GM19193 (cell line): Measurements from ENCODE around the gene BRI3.

Experiments used
- POLR2A ChIP-seq: IDR thresholded peaks from 4 replicates; pipeline ENCODE4 v1.6.1; 2011; ENCODE audit not compliant: insufficient read depth, insufficient read length; ENCODE audit errors: extremely low read depth

Gene BRI3

GRCh38 chr7:98278408-98278807, 3.1 kb upstream of the BRI3 start:
- TF ChIP-seq POLR2A, result no peak

- TF ChIP-seq POLR2A, result no peak
Observed at GRCh38 chr7:98278936-98279335, 2.5 kb upstream of the BRI3 start.

DNA sequence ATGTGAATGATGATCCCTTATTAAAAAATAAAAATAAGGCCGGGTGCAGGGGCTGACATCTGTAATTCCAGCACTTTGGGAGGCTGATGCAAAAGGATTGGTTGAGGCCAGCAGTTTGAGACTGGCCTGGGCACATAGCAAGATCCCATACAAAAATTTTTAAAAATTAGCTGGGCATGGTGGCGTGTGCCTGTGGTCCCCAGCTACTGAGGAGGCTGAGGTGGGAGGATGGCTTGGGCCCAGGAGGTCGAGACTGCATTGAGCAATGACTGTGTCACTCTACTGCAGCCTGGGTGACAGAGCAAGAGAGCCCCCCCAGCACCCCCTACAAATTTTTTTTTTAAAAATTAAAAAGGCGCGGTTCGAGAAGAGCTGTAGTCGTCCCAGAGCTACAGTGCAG, 1.2 kb upstream of the BRI3 start:
- TF ChIP-seq POLR2A, result no peak

DNA sequence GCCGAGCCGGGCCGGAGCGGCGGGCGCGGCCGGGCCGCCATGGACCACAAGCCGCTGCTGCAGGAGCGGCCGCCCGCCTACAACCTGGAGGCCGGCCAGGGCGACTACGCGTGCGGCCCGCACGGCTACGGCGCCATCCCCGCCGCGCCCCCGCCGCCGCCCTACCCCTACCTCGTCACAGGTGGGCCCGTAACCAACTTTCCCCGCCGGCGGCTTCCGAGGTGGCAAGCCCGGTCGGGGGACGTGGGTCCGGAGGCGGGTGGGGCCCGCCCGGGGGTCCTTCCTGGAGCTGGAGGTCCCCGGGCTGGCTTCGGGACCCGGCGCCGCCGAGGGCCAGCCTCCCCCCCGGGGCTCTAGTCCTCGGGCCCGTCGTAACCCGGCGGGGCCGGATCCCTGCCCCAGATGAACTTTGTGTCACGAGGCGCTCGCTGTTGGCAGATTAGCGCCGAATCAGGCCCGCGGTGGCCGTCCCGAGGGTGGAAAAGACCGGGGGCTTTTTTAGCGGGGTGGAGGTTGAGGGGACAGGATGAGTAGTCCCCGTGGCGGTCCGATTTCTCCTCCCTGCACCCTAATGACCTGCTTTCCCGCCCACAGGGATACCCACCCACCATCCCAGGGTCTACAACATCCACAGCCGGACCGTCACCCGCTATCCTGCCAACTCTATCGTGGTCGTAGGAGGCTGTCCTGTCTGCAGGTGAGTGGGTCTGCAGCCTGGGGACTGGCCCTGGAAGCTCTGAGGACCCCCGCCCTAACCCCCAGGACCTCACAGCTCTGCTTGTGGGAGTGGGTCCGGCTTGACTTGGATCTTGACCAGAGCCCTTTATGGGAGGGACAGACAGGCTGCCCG, 496 bp downstream of the BRI3 start:
- TF ChIP-seq POLR2A, result peak; percentile 26

DNA sequence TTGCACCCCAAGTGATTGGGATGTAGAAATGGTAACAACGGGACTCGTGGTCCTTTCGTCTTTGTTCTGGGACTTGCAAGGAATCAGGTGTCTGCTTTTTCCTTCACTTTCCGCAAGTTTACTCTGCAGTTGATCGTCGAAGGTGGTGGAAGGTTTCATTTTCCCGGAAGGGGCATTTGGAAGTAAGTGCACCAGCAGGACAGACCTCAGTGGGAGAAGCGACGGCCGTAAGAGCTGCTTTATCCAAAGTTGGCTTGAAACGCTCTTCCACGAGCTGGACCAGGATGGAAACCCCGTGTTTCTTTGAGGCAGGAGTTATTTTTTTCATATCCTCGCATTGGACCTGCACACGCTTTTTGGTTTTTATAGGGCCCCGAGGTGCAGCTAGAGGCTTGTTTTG, 1.2 kb downstream of the BRI3 start:
- TF ChIP-seq POLR2A, result no peak

GRCh38 chr7:98283127-98283886, 1.8 kb downstream of the BRI3 start:
- TF ChIP-seq POLR2A, result no peak

DNA sequence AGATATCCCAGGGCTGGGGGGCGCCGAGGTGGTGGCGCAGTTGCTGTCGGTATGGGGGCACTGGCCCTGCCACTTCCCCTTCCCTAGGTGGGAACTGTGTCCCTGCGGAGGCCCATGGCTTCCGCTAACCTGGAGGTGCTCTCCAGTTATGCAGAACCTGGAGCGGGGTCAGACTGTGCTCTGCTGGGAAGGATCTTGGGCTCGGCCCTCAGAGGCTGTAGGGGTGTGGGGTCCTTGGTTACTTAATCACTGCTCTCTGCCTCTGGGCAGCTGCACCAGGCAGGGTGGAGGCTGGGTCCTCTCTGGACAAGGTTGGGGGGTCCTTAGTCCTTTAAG, 2.4 kb downstream of the BRI3 start:
- no peak for TF ChIP-seq POLR2A

- no peak for TF ChIP-seq POLR2A
Observed at GRCh38 chr7:98284335-98285036, 3.0 kb downstream of the BRI3 start.

- no peak for TF ChIP-seq POLR2A
Observed at GRCh38 chr7:98285157-98286092, 3.9 kb downstream of the BRI3 start.

- TF ChIP-seq POLR2A, result no peak
Observed at GRCh38 chr7:98286093-98286539, 4.6 kb downstream of the BRI3 start.

GRCh38 chr7:98286701-98287485, 5.4 kb downstream of the BRI3 start:
- no peak for TF ChIP-seq POLR2A

GRCh38 chr7:98287486-98287959, 6.0 kb downstream of the BRI3 start:
- no peak for TF ChIP-seq POLR2A

DNA sequence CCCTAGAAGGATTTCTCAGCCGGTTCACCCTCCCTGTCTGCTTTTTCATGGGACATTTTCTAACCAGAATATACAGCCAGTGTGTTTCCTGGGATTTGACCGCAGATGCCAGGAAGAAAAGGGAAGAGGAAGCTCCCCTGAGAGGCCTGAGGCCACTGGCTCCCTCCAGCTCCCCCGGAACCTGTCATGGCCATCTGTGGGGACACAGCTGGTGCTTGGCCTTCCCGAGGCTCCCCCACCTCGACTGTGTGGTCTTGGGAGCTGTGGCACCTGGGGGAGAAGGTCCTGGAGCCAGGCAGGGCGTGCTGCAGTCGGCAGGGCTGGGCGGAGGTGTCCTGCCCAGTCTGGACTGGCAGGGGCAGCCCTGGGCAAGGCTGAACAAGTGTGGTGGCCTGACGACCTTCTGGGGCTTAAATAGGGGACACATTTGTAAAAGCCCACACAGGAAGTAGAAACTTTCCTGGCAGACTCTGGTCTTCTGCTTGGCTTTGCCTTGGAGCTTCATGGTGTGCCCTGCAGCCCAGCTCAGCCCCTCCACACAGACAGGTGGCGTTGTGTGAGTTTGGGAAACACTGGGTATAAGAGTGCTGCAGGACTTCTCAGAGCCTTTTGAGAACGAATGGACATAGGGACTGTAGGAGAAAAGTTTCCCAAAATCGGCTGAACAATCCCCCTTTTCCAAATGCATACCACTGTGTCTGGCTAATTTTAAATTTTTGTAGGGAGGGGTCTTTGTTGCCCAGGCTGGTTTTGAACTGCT, 6.8 kb downstream of the BRI3 start:
- no peak for TF ChIP-seq POLR2A

- no peak for TF ChIP-seq POLR2A
Observed at GRCh38 chr7:98289333-98289875, 7.9 kb downstream of the BRI3 start.
